AG09309 (cell line): ENCODE measurements around the gene SENP6.

Experiments
- DNase-seq: peaks from one replicate; pipeline ENCODE4 v3.0.0-alpha.2; 2010; ENCODE audit warnings: low read depth
- H3K4me3 ChIP-seq: 2 replicates; pipeline ENCODE4 v1.5.1; 2011; ENCODE audit warnings: mild to moderate bottlenecking, low read depth, low read length, moderate library complexity; ENCODE audit not compliant: control insufficient read depth
- TF ChIP-seq, protein P1 (sequence below): IDR thresholded peaks from 2 replicates; pipeline ENCODE4 v1.5.1; 2011; ENCODE audit warnings: mild to moderate bottlenecking, low read depth, low read length, inconsistent platforms; ENCODE audit not compliant: insufficient read depth, control insufficient read depth; ENCODE audit errors: missing control alignments

The SENP6 gene

DNA sequence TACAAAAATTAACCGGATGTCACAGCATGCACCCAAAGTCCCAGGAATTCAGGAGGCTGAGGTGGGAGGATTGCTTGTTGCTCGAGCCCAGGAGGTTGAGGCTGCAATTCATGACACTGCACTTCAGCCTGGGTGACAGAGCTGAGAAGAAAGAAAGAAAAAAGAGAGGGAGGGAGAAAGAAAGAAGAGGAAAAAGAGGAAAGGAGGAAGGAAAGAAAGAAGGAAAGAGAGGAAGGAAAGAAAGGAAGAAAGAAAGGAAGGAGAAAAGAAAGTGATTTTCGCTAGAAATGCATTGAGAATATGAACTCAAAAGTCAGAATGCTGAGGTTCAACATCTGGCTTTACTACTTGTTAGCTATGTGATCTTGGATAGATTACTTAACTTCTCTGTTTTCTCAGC is 6.6 kb downstream of the SENP6 start:
- H3K4me3 ChIP-seq = no peak overlapping the region
- DNase-seq = no peak
- TF ChIP-seq, protein P1, sequence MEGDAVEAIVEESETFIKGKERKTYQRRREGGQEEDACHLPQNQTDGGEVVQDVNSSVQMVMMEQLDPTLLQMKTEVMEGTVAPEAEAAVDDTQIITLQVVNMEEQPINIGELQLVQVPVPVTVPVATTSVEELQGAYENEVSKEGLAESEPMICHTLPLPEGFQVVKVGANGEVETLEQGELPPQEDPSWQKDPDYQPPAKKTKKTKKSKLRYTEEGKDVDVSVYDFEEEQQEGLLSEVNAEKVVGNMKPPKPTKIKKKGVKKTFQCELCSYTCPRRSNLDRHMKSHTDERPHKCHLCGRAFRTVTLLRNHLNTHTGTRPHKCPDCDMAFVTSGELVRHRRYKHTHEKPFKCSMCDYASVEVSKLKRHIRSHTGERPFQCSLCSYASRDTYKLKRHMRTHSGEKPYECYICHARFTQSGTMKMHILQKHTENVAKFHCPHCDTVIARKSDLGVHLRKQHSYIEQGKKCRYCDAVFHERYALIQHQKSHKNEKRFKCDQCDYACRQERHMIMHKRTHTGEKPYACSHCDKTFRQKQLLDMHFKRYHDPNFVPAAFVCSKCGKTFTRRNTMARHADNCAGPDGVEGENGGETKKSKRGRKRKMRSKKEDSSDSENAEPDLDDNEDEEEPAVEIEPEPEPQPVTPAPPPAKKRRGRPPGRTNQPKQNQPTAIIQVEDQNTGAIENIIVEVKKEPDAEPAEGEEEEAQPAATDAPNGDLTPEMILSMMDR = no peak

DNA sequence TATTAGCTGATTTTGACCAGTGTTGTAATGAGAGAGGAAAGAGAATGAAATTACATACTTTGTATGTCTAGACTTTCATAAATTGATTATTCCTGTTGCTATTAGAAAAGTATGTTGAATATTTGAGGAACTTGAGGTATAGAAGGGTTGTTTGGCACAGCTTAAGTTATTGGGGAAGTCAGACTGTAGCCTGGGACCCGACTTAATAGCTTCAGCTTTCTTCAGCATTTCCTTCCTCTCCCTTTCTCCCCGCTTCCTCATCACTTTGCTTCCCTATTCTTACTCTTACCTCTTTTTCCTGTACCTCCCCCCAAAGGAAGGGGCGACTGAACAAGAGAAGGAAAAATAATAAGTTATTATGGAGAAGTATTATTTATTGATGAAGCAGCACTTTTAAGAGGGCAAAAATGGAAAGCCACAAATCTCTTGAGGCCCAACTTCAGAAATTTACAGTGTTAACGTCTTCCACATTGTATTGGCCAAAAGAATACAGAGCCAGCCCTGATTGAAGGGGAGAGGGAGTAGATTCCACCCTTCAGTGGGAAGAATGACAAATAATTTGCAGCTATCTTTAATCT is 7.4 kb downstream of the SENP6 start:
- DNase-seq = no peak
- no peak overlapping the region for H3K4me3 ChIP-seq

GRCh38 chr6:75609639-75610590 is 8.2 kb downstream of the SENP6 start:
- H3K4me3 ChIP-seq = no peak overlapping the region
- DNase-seq = no peak
- TF ChIP-seq, protein P1 = no peak

More for the DNA sequence above, 7.4 kb downstream of the SENP6 start:
- TF ChIP-seq, protein P1 = no peak

GRCh38 chr6:75611011-75611701 is 9.5 kb downstream of the SENP6 start:
- no peak overlapping the region for H3K4me3 ChIP-seq
- no peak for DNase-seq
- TF ChIP-seq, protein P1 = no peak

DNA sequence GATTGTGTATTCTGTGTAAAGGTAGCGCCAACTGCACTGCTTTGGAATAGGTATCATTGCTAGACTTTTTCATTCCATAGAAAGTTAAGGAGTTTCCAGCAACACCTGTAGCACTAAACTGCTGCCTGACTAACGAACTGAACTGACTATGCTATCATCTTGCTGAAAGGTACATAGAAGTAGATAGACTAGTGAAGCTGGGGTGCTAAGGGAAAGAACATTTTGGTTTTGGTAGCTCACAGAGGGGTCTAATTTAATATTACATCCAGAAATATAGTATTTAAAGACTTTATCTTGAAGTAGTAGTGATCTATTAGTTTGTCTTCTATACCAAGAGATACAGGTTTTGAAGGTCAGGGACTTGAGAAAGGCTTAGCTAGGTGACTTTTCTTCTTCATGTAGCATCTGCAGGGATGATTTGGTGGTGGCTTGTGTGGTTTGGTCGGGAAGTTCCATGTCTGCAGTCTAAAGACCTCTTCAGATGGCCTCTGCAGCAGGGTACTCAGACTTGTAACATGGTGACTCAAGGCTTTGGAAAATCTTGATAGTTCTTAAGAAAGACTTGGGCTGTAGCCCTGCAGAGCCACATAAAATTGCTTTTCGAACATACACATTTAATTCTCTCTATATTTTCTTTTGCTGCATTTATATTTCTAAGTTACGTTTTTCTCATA is 10.2 kb downstream of the SENP6 start:
- TF ChIP-seq, protein P1 = no peak
- H3K4me3 ChIP-seq = no peak overlapping the region
- no peak for DNase-seq

DNA sequence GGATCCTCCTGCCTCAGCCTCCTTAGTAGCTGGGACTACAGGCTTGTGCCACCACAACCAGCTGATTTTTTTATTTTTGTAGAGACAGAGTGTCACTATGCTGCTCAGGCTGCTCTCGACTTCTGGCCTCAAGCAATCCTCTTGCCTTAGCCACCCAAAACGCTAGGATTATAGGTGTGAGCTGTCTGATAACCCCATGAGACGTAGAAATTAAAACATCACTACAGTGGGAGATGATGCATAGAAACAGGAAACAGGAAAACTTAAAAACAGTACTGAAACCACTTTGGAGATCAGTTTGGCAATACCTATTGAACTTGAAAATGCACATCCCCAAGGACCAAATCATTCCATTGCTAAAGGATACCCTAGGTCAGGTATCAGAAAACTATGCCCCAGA is 10.8 kb downstream of the SENP6 start:
- DNase-seq = no peak
- no peak overlapping the region for H3K4me3 ChIP-seq
- TF ChIP-seq, protein P1 = no peak
